GM19438 (cell line): Measurements from ENCODE around the gene TMC7.
"Not testable (repeated sequence)": the region's sequence is repeated elsewhere in the genome, so short reads cannot be mapped to it uniquely, and the experiment has no call there.

Experiments used
- ATAC-seq: cut with Tn5 transposase; IDR thresholded peaks from one replicate; pipeline ENCODE4 v1.9.1; 2021; ENCODE audit warnings: low read depth; ENCODE audit not compliant: unreplicated experiment

Gene TMC7

GRCh38 chr16:18983565-18984434, at the start of gene TMC7:
Gene TMC7 (plus strand): TSS chr16:18983934. CDS start chr16:18984064, 130 bp downstream.
- no peak for ATAC-seq

- no peak for ATAC-seq
These were observed 46.9 kb upstream of the TMC7 start for GRCh38 chr16:18936727-18937340.

GRCh38 chr16:18937390-18937789, 46.3 kb upstream of the TMC7 start:
- no peak for ATAC-seq

GRCh38 chr16:18938986-18939385, 44.7 kb upstream of the TMC7 start:
- ATAC-seq, result no peak

GRCh38 chr16:18941471-18941870, 42.3 kb upstream of the TMC7 start:
- ATAC-seq, result no peak

- no peak for ATAC-seq
These were observed 41.7 kb upstream of the TMC7 start for GRCh38 chr16:18942061-18942460.

- no peak for ATAC-seq
These were observed 40.3 kb upstream of the TMC7 start for GRCh38 chr16:18943414-18943813.

- no peak for ATAC-seq
These were observed 38.5 kb upstream of the TMC7 start for GRCh38 chr16:18945233-18945632.

- no peak for ATAC-seq
These were observed 35.2 kb upstream of the TMC7 start for GRCh38 chr16:18948372-18949020.

- no peak for ATAC-seq
These were observed 33.1 kb upstream of the TMC7 start for GRCh38 chr16:18950469-18951185.

GRCh38 chr16:18953547-18953946, 30.2 kb upstream of the TMC7 start:
- no peak for ATAC-seq

- not testable (repeated sequence) for ATAC-seq
These were observed 27.7 kb upstream of the TMC7 start for GRCh38 chr16:18955874-18956580.

GRCh38 chr16:18956658-18957241, 27.0 kb upstream of the TMC7 start:
- not testable (repeated sequence) for ATAC-seq

- ATAC-seq, result no peak
These were observed 25.1 kb upstream of the TMC7 start for GRCh38 chr16:18958621-18959029.

- ATAC-seq, result no peak
These were observed 24.7 kb upstream of the TMC7 start for GRCh38 chr16:18959031-18959505.

GRCh38 chr16:18965555-18965954, 18.2 kb upstream of the TMC7 start:
- ATAC-seq, result no peak

GRCh38 chr16:18966791-18967190, 16.9 kb upstream of the TMC7 start:
- ATAC-seq, result no peak

- no peak for ATAC-seq
These were observed 14.5 kb upstream of the TMC7 start for GRCh38 chr16:18969050-18969854.

- no peak for ATAC-seq
These were observed 13.9 kb upstream of the TMC7 start for GRCh38 chr16:18969855-18970240.
